Stimulated activated CD4-positive, alpha-beta T cell treated with anti-CD3 and anti-CD28 coated beads, Interleukin-1b, Interleukin-23, amount 100 ng/mL, for 48 hours (primary cell): Measurements from ENCODE around the gene DDIAS.
"Not testable (repeated sequence)": the region's sequence is repeated elsewhere in the genome, so short reads cannot be mapped to it uniquely, and the experiment has no call there.

Experiments
- DNase-seq: peaks from one replicate; pipeline ENCODE4 v3.0.0-alpha.2; 2020

Gene DDIAS, protein sequence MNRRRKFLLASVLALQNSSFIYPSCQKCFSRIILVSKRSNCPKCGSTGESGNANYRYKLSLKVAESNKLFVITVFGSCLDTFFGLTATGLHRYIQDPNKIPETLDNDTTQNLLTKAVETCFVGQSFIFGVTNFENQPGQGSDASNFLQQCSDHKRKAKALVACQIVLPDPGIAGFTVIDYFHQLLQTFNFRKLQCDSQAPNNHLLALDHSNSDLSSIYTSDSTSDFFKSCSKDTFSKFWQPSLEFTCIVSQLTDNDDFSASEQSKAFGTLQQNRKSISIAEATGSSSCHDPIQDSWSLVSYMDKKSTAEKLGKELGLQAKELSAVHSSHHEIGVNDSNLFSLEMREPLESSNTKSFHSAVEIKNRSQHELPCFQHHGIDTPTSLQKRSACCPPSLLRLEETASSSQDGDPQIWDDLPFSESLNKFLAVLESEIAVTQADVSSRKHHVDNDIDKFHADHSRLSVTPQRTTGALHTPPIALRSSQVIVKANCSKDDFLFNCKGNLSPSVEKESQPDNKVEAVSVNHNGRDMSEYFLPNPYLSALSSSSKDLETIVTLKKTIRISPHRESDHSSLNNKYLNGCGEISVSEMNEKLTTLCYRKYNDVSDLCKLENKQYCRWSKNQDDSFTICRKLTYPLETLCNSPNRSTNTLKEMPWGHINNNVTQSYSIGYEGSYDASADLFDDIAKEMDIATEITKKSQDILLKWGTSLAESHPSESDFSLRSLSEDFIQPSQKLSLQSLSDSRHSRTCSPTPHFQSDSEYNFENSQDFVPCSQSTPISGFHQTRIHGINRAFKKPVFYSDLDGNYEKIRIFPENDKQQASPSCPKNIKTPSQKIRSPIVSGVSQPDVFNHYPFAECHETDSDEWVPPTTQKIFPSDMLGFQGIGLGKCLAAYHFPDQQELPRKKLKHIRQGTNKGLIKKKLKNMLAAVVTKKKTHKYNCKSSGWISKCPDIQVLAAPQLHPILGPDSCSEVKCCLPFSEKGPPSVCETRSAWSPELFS

GRCh38 chr11:82901165-82901921 lies at the start of gene DDIAS:
TSS of gene DDIAS (plus strand) at chr11:82901736. CDS start at chr11:82914739, 13,003 bp downstream.
- peak; percentile 94 for DNase-seq

- no peak for DNase-seq
Measured at GRCh38 chr11:82854242-82854641, 47.3 kb upstream of the DDIAS start.

- DNase-seq: not testable (repeated sequence)
Measured at GRCh38 chr11:82854916-82855315, 46.6 kb upstream of the DDIAS start.

- no peak for DNase-seq
Measured at GRCh38 chr11:82855616-82856015, 45.9 kb upstream of the DDIAS start.

DNA sequence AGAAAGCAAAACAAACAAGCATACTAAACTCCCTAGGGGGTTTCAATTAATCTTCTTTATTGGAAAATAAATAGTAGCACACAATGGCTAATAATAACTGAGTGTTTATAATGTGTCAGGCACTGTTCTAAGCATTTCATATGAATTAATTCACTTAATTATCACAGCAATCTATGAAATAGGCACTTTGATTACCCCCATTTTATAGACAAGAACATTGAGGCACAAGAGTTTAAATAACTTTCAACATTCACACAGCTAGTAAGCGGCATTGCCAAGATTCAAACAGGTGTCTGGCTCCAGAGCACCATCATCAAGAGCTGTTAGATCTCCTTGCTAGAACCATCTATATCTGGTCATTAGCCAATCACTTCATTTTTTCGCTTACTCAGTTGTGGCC lies 44.4 kb upstream of the DDIAS start:
- DNase-seq: no peak

DNA sequence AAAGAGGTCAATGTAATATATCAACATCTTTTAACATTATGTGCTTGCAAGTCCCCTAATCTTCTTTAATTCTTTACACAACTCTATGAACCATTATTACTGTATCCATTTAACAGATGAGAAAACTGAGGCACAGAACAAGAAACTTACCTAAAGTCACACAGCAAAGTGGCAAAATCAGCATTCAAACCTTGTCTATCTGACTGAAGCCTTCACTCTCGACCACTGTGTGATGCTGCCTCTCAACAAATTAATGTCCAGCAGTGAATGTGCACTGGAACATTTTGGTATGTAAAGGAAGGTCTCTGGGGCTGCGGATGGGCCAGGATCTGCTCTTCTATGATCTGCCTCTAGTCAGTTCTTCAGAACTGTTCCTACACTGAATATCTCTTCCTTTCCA lies 43.4 kb upstream of the DDIAS start:
- DNase-seq: no peak

DNA sequence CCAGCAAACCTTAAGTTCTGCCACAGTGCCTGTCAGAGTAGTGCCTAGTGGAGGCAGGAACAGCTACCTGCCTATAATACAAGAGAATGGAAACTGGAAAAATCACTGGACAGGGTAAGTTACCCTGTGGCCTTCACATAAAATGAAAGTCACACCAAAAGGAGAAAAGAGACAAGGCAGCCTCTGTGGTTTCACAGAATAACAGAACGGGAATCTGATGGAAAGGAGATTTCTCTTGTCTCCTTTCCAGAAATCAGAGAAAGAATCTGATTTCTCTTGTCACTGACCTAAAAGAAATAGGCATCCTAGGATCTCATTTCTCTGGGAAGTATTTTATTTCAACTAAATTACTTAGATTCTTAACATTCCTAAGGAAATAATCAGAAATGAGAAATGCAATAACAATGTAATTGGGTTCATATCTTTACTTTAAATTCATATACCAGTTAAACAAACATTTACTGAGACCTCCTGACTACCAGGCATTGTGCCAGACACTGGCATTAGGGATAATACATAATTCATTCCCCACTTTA lies 42.9 kb upstream of the DDIAS start:
- DNase-seq: no peak

GRCh38 chr11:82859750-82860149 lies 41.8 kb upstream of the DDIAS start:
- DNase-seq: no peak

GRCh38 chr11:82862379-82862778 lies 39.2 kb upstream of the DDIAS start:
- DNase-seq: no peak

- no peak for DNase-seq
Measured at GRCh38 chr11:82863209-82863608, 38.3 kb upstream of the DDIAS start.

DNA sequence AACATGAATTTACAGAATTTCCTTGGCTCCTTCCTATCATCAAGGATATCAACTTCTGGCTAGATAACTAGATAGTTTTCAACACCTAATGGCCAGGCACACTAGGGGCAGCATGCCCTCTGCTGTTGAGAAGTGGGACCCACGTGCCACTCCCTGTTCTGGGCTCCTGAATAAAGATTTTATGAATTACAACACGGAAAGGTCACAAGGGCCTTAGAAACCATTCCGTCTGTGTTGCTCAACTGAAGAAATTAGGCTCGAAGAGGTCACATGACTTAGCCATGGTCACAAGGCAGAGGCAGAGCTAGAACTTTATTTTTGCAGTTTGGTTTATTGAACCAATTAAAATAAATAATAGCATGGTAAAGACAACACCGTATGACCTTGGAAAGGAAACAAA lies 37.3 kb upstream of the DDIAS start:
- no peak for DNase-seq

DNA sequence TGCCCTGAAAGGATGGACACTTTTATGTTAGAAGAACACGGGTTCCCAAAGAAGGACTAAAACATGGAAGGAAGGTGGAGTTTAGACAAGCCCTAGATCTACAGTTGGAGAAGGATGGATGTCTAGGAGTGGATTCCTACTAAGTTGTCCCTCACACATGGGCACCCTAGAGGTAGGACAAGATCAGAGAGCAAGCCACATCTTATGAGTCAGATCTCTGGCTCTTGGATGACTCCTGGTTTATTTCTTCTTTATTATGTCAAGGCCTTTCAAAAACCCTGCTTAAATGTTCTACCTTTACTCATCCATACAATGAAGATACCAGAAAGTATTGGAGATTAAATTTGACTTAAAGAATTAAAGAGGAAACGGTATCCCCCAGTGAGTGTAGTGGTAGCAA lies 35.7 kb upstream of the DDIAS start:
- no peak for DNase-seq

DNA sequence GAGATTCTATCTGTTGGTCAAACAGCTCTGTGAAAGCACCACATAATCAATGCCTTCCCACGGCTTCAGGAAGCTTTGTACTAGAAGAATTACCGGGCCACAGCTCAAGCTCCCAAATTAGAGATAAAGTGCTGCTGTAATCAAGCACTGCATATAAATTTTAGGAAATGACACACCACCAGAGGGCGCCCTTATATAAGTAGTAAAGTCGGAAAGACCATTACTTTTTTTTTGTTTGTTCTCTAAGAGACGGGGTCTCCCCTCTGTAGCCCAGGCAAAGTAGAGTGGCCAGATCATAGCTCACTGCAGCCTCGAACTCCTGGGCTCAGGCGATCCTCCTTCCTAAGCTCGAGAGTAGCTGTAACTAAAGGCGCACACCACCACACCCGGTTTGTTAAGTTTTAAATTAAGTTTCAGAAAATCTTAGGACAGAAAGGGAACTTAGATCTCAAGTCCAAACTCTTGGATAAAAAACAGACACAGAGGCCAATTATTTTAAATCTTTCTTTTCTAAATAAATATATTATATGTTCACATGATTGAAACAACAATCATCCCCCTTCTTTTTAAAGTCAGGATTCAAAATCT lies 33.9 kb upstream of the DDIAS start:
- peak; percentile 57 for DNase-seq

GRCh38 chr11:82869657-82870056 lies 31.9 kb upstream of the DDIAS start:
- DNase-seq: no peak

DNA sequence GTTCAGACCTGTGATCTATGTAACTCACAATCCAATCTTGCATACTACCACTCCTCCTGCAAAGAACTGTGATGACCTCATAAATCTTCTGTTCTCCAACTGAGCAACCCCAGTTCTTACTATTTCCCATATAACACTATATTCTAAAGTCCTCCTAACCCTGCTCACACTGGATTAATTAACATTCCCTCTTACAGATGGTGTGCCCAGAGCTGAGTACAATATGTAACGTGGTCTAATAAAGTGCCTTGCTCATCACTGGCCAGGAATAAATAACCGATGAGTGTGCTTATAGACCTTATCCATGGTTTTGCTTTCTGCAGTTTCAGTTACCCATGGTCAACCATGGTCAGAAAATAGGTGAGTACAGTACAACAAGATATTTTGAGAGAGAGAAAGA lies 29.9 kb upstream of the DDIAS start:
- no peak for DNase-seq

GRCh38 chr11:82872377-82873150 lies 29.0 kb upstream of the DDIAS start:
- no peak for DNase-seq

DNA sequence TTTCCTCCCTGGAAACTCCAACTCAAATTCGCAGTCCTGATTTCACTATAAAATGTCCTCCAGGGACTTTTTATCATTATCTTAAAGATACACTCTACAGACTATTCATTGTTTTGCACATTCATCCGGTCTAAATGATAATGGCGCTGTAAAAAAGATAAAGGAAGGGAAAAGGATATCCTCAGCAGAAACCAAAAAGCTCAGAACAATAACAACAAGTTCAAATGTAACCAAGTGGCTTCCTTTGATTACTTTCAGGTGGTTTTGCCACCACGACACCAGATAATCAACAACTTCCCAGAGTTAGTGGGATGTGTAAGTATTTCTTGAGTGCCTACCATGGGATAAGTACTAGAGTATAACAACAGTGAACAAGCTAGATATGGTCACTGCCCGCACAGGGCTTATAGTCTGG lies 27.6 kb upstream of the DDIAS start:
- no peak for DNase-seq

GRCh38 chr11:82874646-82875523 lies 26.7 kb upstream of the DDIAS start:
- no peak for DNase-seq

- DNase-seq: no peak
Measured at GRCh38 chr11:82883853-82884252, 17.7 kb upstream of the DDIAS start.
